ENCODE results near the gene NBR1.
"Not testable (repeated sequence)": the region's sequence is repeated elsewhere in the genome, so short reads cannot be mapped to it uniquely, and the experiment has no call there.

Gene NBR1

GRCh38 chr17:43200127-43200526 lies 29.1 kb downstream of the NBR1 start:
- Histone ChIP-seq H2AFZ (no peak overlapping the region), H3K36me3 (ENCODE audit: control insufficient read depth, insufficient read depth, low read length) (no peaks in the 10 kb centered on the region)

GRCh38 chr17:43203013-43203412 lies 32.0 kb downstream of the NBR1 start:
- not testable (repeated sequence) for H2AFZ ChIP-seq; H3K36me3 ChIP-seq (ENCODE audit: control insufficient read depth, insufficient read depth, low read length); H3K4me2 ChIP-seq (ENCODE audit: low read length); H3K9ac ChIP-seq; H3K4me3 ChIP-seq (ENCODE audit: low read depth, low read length); H3K27ac ChIP-seq; H3K9me3 ChIP-seq (ENCODE audit: control insufficient read depth, low read length); H3K79me2 ChIP-seq; H3K4me1 ChIP-seq; H3K27me3 ChIP-seq (ENCODE audit: control insufficient read depth, insufficient read depth, low read length)

More at GRCh38 chr17:43200127-43200526, 29.1 kb downstream of the NBR1 start:
- Histone ChIP-seq H3K79me2 (peaks cover 3% of the 10 kb centered on the region), H3K27ac (no peak overlapping the region), H3K4me2 (ENCODE audit: low read length) (no peak overlapping the region), H3K9me3 (ENCODE audit: control insufficient read depth, low read length) (no peaks in the 10 kb centered on the region), H3K4me3 (ENCODE audit: low read depth, low read length) (no peak overlapping the region), H3K9ac (no peak overlapping the region), H3K4me1 (no peaks in the 10 kb centered on the region), H3K27me3 (ENCODE audit: control insufficient read depth, insufficient read depth, low read length) (no peaks in the 10 kb centered on the region)
- no peak for TF ChIP-seq CTCF (IDR thresholded peaks at IDR 0.05)

- H3K9me3 ChIP-seq (ENCODE audit: control insufficient read depth, low read length) = no peaks in the 10 kb centered on the region
- H3K27me3 ChIP-seq (ENCODE audit: control insufficient read depth, insufficient read depth, low read length) = no peaks in the 10 kb centered on the region
- H3K4me1 ChIP-seq = no peaks in the 10 kb centered on the region
- no peak overlapping the region for H3K27ac ChIP-seq
- no peak for TF ChIP-seq CTCF (IDR thresholded peaks at IDR 0.05)
- H3K4me3 ChIP-seq (ENCODE audit: low read depth, low read length) = no peak overlapping the region
- no peak overlapping the region for H3K9ac ChIP-seq
- no peaks in the 10 kb centered on the region for H3K36me3 ChIP-seq (ENCODE audit: control insufficient read depth, insufficient read depth, low read length)
- H2AFZ ChIP-seq = no peak overlapping the region
- no peak overlapping the region for H3K4me2 ChIP-seq (ENCODE audit: low read length)
- H3K79me2 ChIP-seq = no peaks in the 10 kb centered on the region
Observed at GRCh38 chr17:43210576-43210975, 39.6 kb downstream of the NBR1 start.

- Histone ChIP-seq H3K9ac (no peak overlapping the region), H3K27me3 (ENCODE audit: control insufficient read depth, insufficient read depth, low read length) (no peaks in the 10 kb centered on the region), H3K4me1 (no peaks in the 10 kb centered on the region), H3K79me2 (no peaks in the 10 kb centered on the region), H3K36me3 (ENCODE audit: control insufficient read depth, insufficient read depth, low read length) (no peaks in the 10 kb centered on the region), H3K4me3 (ENCODE audit: low read depth, low read length) (peak overlapping the region; percentile 29), H3K27ac (peak overlapping the region; percentile 42), H3K9me3 (ENCODE audit: control insufficient read depth, low read length) (no peaks in the 10 kb centered on the region), H3K4me2 (ENCODE audit: low read length) (peak overlapping the region; percentile 40), H2AFZ (peak overlapping the region; percentile 58)
- TF ChIP-seq CTCF (IDR thresholded peaks at IDR 0.05) = no peak
Observed at GRCh38 chr17:43211123-43211479, 40.1 kb downstream of the NBR1 start.

- H3K36me3 ChIP-seq (ENCODE audit: control insufficient read depth, insufficient read depth, low read length) = no peaks in the 10 kb centered on the region
- no peak for TF ChIP-seq CTCF (IDR thresholded peaks at IDR 0.05)
- peak within 1 kb of the TSS; percentile 54 for H3K4me3 ChIP-seq (ENCODE audit: low read depth, low read length)
- peak within 1 kb of the TSS; percentile 53 for H3K4me2 ChIP-seq (ENCODE audit: low read length)
- no peaks in the 10 kb centered on the region for H3K27me3 ChIP-seq (ENCODE audit: control insufficient read depth, insufficient read depth, low read length)
- no peaks in the 10 kb centered on the region for H3K79me2 ChIP-seq
- peak within 1 kb of the TSS; percentile 42 for H3K27ac ChIP-seq
- H3K4me1 ChIP-seq = no peaks in the 10 kb centered on the region
- no peaks in the 10 kb centered on the region for H3K9me3 ChIP-seq (ENCODE audit: control insufficient read depth, low read length)
- H3K9ac ChIP-seq = peak within 1 kb of the TSS; percentile 64
- H2AFZ ChIP-seq = peak within 1 kb of the TSS; percentile 86
Observed at GRCh38 chr17:43211480-43212402, 40.7 kb downstream of the NBR1 start, which contains the start of gene TMEM106A. TSS of gene TMEM106A (plus strand) at chr17:43211875. CDS start at chr17:43213042, 1,167 bp downstream.
